Smooth muscle cell (in vitro differentiated cells): Measurements from ENCODE around the gene LRRC23. TPM values are rescaled to one million over a fixed set of nuclear protein-coding genes. Genes with fewer than 3 reads are reported as not detected.

ENCODE experiments used
- DNase-seq: peaks from one replicate; lab custom pipeline; 2025; ENCODE audit not compliant: unreplicated experiment; lab: John Stamatoyannopoulos, UW
- H2AFZ ChIP-seq: fragments of 200-600 bp; sonication (generic); 2 replicates; pipeline ENCODE4 v1.6.0; 2016; ENCODE audit warnings: antibody characterized with exemption, low read depth, mild to moderate bottlenecking
- H3F3A ChIP-seq: fragments of 200-600 bp; sonication (generic); 2 replicates; pipeline ENCODE4 v1.6.0; 2017; ENCODE audit warnings: antibody characterized with exemption, low read depth
- H3K27ac ChIP-seq: fragments of 200-600 bp; sonication (generic); 2 replicates; pipeline ENCODE4 v1.5.1; 2016; ENCODE audit warnings: low read depth, mild to moderate bottlenecking
- H3K27me3 ChIP-seq: fragments of 200-600 bp; sonication (generic); 2 replicates; pipeline ENCODE4 v1.6.1; 2016; ENCODE audit warnings: low read depth, mild to moderate bottlenecking
- H3K36me3 ChIP-seq: fragments of 200-600 bp; sonication (generic); 2 replicates; pipeline ENCODE4 v1.5.1; 2016; ENCODE audit warnings: low read depth
- H3K4me1 ChIP-seq: fragments of 200-600 bp; sonication (generic); 2 replicates; pipeline ENCODE4 v1.5.1; 2016; ENCODE audit warnings: low read depth
- H3K4me2 ChIP-seq: fragments of 200-600 bp; sonication (generic); 2 replicates; pipeline ENCODE4 v1.6.0; 2016; ENCODE audit warnings: mild to moderate bottlenecking
- H3K4me3 ChIP-seq: fragments of 200-600 bp; sonication (generic); 2 replicates; pipeline ENCODE4 v1.5.1; 2016; ENCODE audit warnings: mild to moderate bottlenecking
- H3K79me2 ChIP-seq: fragments of 200-600 bp; sonication (generic); 2 replicates; pipeline ENCODE4 v1.6.0; 2016; ENCODE audit warnings: low read depth, mild to moderate bottlenecking
- H3K9ac ChIP-seq: fragments of 200-600 bp; sonication (generic); 2 replicates; pipeline ENCODE4 v1.6.0; 2016; ENCODE audit warnings: low read depth
- H3K9me3 ChIP-seq: fragments of 200-600 bp; sonication (generic); replicated peaks from 2 replicates; pipeline ENCODE4 v1.5.1; 2016; ENCODE audit warnings: low read depth
- H4K20me1 ChIP-seq: fragments of 200-600 bp; sonication (generic); 2 replicates; pipeline ENCODE4 v1.6.0; 2016; ENCODE audit warnings: low read depth
- CTCF ChIP-seq: fragments of 200-600 bp; sonication (generic); IDR thresholded peaks from 2 replicates; pipeline ENCODE4 v1.5.1; 2017; ENCODE audit warnings: borderline replicate concordance, mild to moderate bottlenecking, antibody characterized with exemption; ENCODE audit not compliant: insufficient read depth, poor library complexity, severe bottlenecking
- WGBS: methylation state at CpG from one replicate; pipeline ENCODE4 v1.1.7; 2016; ENCODE audit warnings: low lambda C conversion rate; 5-methylcytosine and 5-hydroxymethylcytosine counted together
- polyA plus RNA-seq: library from polyadenylated mRNA; unstranded; fragments of >200 nt; fragmentation: Nextera tagmentation; extraction: Ambion mirVana; gene quantifications from 2 replicates; pipeline ENCODE4 v1.2.1, GENCODE V29; 2016
- total RNA-seq: library from RNA; depleted of rRNA; stranded (reverse); fragments of >200 nt; gene quantifications from 2 replicates; pipeline ENCODE4 v1.2.3, GENCODE V29; 2014

Gene LRRC23
- total and polyA plus RNA-seq, 2 experiments from 2014 or later: 14.2 to 19.5 TPM

DNA sequence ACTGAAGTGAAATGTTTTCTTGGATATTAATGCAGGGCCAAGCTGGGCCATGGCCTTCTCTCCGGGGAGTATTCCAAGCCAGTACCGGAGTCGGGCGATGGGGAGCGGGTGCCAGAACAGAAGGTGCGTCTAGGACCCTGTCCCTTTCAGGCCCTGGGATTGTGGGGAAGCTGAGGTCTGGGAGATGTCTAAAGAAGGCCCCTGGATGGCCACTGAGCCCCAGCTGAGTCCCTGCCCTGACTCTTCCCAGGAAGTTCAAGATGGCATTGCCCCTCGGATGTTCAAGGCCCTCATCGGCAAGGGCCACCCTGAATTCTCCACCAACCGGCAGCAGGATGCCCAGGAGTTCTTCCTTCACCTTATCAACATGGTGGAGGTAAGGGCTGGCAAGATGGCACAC is 44.5 kb upstream of the LRRC23 start:
- H3K9ac ChIP-seq: no peak overlapping the region
- no peaks in the 10 kb centered on the region for H3K9me3 ChIP-seq
- H3K4me3 ChIP-seq: no peak overlapping the region
- H3K79me2 ChIP-seq: peaks cover 4% of the 10 kb centered on the region
- DNase-seq: no peak
- H3K4me2 ChIP-seq: no peak overlapping the region
- no peak for TF ChIP-seq CTCF
- no peaks in the 10 kb centered on the region for H3K4me1 ChIP-seq
- H4K20me1 ChIP-seq: peaks cover under 1% of the 10 kb centered on the region
- H3K27ac ChIP-seq: no peak overlapping the region
- WGBS: 95% methylated on average over 9 of the region's 9 CpGs
- H2AFZ ChIP-seq: no peak overlapping the region
- no peaks in the 10 kb centered on the region for H3K36me3 ChIP-seq
- H3F3A ChIP-seq: peaks cover 12% of the 10 kb centered on the region
- H3K27me3 ChIP-seq: no peaks in the 10 kb centered on the region

DNA sequence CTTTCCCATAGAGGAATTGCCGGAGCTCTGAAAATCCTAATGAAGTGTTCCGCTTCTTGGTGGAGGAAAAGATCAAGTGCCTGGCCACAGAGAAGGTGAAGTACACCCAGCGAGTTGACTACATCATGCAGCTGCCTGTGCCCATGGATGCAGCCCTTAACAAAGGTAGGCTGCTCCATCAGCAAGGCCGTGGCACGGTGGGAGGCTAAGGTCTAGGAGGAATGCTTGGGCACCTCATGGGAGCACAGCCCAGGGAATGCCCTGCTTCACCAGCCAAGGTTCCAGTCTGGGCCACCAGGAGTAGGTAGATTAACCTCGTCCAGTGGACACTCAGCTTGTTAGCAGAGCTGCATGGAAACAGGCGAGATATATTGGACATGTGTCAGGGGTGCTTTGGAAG is 43.7 kb upstream of the LRRC23 start:
- no peaks in the 10 kb centered on the region for H3K79me2 ChIP-seq
- H3K4me2 ChIP-seq: no peak overlapping the region
- no peaks in the 10 kb centered on the region for H3K27me3 ChIP-seq
- no peak overlapping the region for H2AFZ ChIP-seq
- H4K20me1 ChIP-seq: no peaks in the 10 kb centered on the region
- no peaks in the 10 kb centered on the region for H3K4me1 ChIP-seq
- H3K9me3 ChIP-seq: no peaks in the 10 kb centered on the region
- TF ChIP-seq CTCF: no peak
- H3K9ac ChIP-seq: no peak overlapping the region
- DNase-seq: no peak
- no peak overlapping the region for H3K27ac ChIP-seq
- WGBS: 98% methylated on average over 7 of the region's 7 CpGs
- H3K36me3 ChIP-seq: no peaks in the 10 kb centered on the region
- no peak overlapping the region for H3K4me3 ChIP-seq
- peaks cover 20% of the 10 kb centered on the region for H3F3A ChIP-seq

DNA sequence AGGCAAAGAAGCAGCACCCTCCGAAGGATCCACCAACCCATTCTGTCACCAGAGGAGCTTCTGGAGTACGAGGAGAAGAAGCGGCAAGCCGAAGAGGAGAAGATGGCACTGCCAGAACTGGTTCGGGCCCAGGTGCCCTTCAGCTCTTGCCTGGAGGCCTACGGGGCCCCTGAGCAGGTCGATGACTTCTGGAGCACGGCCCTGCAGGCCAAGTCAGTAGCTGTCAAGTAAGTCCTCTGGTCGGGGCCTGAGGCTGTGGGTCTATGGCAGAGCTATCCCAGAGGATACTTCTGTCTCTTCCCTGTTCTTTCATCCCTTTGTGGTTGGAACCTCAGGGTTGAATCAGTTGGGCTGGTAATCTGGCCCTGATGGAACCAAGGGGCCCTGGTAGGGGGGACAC is 43.2 kb upstream of the LRRC23 start:
- H3K9ac ChIP-seq: no peak overlapping the region
- no peak for DNase-seq
- H4K20me1 ChIP-seq: no peaks in the 10 kb centered on the region
- WGBS: over 99% methylated on average over 9 of the region's 9 CpGs
- no peaks in the 10 kb centered on the region for H3K27me3 ChIP-seq
- TF ChIP-seq CTCF: no peak
- H3K9me3 ChIP-seq: no peaks in the 10 kb centered on the region
- no peak overlapping the region for H3K4me3 ChIP-seq
- H3K4me2 ChIP-seq: no peak overlapping the region
- no peaks in the 10 kb centered on the region for H3K79me2 ChIP-seq
- H2AFZ ChIP-seq: no peak overlapping the region
- H3K4me1 ChIP-seq: no peaks in the 10 kb centered on the region
- H3F3A ChIP-seq: peaks cover 20% of the 10 kb centered on the region
- no peak overlapping the region for H3K27ac ChIP-seq
- H3K36me3 ChIP-seq: no peaks in the 10 kb centered on the region

DNA sequence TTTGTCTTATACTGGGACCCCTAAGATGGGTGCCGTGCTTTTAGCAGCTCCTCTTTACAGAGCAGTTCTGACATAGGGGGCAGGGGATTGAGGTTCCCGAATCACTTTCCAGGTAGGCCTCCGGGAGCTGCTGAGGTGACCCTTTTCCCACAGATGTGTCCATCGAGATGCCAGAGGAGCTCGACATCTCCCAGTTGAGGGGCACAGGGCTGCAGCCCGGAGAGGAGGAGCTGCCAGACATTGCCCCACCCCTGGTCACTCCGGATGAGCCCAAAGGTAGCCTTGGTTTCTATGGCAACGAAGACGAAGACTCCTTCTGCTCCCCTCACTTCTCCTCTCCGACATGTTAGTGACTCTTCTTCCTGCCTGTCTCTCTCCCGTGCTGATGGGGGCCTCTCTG is 41.6 kb upstream of the LRRC23 start:
- 97% methylated on average over 11 of the region's 11 CpGs for WGBS
- Histone ChIP-seq H3K27ac (no peak overlapping the region), H3K9me3 (no peaks in the 10 kb centered on the region), H3K36me3 (no peaks in the 10 kb centered on the region), H3K9ac (no peak overlapping the region), H3K79me2 (peaks cover 7% of the 10 kb centered on the region), H3K4me2 (no peak overlapping the region), H3K4me3 (no peak overlapping the region), H4K20me1 (peaks cover 6% of the 10 kb centered on the region), H3F3A (peaks cover 22% of the 10 kb centered on the region), H3K27me3 (no peaks in the 10 kb centered on the region), H3K4me1 (no peaks in the 10 kb centered on the region), H2AFZ (no peak overlapping the region)
- no peak for DNase-seq
- no peak for TF ChIP-seq CTCF
